SK-N-SH treated with all-trans-retinoic acid at 6 μM for 48 hours (cell line): ENCODE data around the gene CENPF.

ENCODE experiments used
- ARNTL ChIP-seq: fragments of 450-650 bp; formaldehyde crosslinking; IDR thresholded peaks from 2 replicates; pipeline ENCODE4 v1.5.0; 2020; ENCODE audit warnings: low read depth, mild to moderate bottlenecking, moderate library complexity, borderline replicate concordance
- BACH2 ChIP-seq: fragments of 250-450 bp; sonication (Bioruptor Pico); IDR thresholded peaks from 2 replicates; pipeline ENCODE4 v1.9.0; 2021; ENCODE audit warnings: mild to moderate bottlenecking, borderline replicate concordance
- CSDC2 ChIP-seq: fragments of 250-450 bp; sonication (Bioruptor Pico); IDR thresholded peaks from 2 replicates; pipeline ENCODE4 v1.5.0; 2020; ENCODE audit warnings: mild to moderate bottlenecking, moderate library complexity
- GLIS3 ChIP-seq: fragments of 250-450 bp; sonication (Bioruptor Pico); IDR thresholded peaks from 2 replicates; pipeline ENCODE4 v1.5.0; 2020; ENCODE audit warnings: mild to moderate bottlenecking, moderate library complexity
- PPARA ChIP-seq: fragments of 250-450 bp; sonication (Bioruptor Pico); IDR thresholded peaks from 2 replicates; pipeline ENCODE4 v1.5.0; 2020; ENCODE audit warnings: mild to moderate bottlenecking, borderline replicate concordance
- RARB ChIP-seq: fragments of 250-450 bp; sonication (Bioruptor Pico); IDR thresholded peaks from 2 replicates; pipeline ENCODE4 v1.8.0; 2021; ENCODE audit warnings: mild to moderate bottlenecking, moderate library complexity
- ZFP3 ChIP-seq: fragments of 250-450 bp; sonication (Bioruptor Pico); IDR thresholded peaks from 2 replicates; pipeline ENCODE4 v1.5.0; 2020; ENCODE audit warnings: mild to moderate bottlenecking, moderate library complexity
- ZFP30 ChIP-seq: fragments of 450-650 bp; formaldehyde crosslinking; IDR thresholded peaks from 2 replicates; pipeline ENCODE4 v1.5.0; 2022; ENCODE audit warnings: mild to moderate bottlenecking, moderate library complexity
- TF ChIP-seq, protein P1 (sequence below): fragments of 250-450 bp; sonication (Bioruptor Pico); IDR thresholded peaks from 2 replicates; pipeline ENCODE4 v1.8.0; 2020; ENCODE audit warnings: mild to moderate bottlenecking, moderate library complexity, borderline replicate concordance
- TF ChIP-seq, protein P2 (sequence below): fragments of 250-450 bp; sonication (Bioruptor Pico); IDR thresholded peaks from 2 replicates; pipeline ENCODE4 v1.5.0; 2020; ENCODE audit warnings: mild to moderate bottlenecking, moderate library complexity
- TF ChIP-seq, protein P3 (sequence below): fragments of 250-450 bp; sonication (Bioruptor Pico); IDR thresholded peaks from 2 replicates; pipeline ENCODE4 v1.8.0; 2021; ENCODE audit warnings: low read depth, mild to moderate bottlenecking, moderate library complexity, borderline replicate concordance
- TF ChIP-seq, protein P4 (sequence below): fragments of 250-450 bp; sonication (Bioruptor Pico); IDR thresholded peaks from 2 replicates; pipeline ENCODE4 v1.5.1; 2021; ENCODE audit warnings: mild to moderate bottlenecking, moderate library complexity

DNA sequence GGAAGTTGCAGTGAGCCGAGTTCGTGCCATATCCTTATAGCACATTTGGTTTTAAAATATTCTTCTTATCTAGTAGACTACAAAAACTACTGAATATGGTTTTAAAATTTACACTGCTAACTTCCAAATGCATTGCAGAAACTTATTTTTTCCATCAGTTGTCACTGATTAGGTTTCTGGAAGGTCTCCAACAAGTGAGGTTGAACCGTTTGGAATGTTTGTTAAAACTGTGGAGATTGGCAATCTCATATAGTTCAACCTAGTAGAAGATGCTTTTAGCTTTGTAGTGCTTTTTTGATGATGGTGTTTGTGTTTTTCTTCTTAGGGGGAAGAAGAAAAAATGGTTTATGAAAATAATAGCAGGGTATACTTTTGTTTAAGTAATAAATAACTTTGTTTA lies 12.9 kb downstream of the CENPF start:
- TF ChIP-seq ZFP30 (CRISPR knock-in tag) (no peak), ARNTL (CRISPR knock-in tag) (no peak), CSDC2 (CRISPR knock-in tag) (no peak), GLIS3 (CRISPR knock-in tag) (no peak), PPARA (CRISPR knock-in tag) (no peak), ZFP3 (CRISPR knock-in tag) (no peak), RARB (CRISPR knock-in tag) (no peak), BACH2 (CRISPR knock-in tag) (no peak)
- TF ChIP-seq, protein P1, sequence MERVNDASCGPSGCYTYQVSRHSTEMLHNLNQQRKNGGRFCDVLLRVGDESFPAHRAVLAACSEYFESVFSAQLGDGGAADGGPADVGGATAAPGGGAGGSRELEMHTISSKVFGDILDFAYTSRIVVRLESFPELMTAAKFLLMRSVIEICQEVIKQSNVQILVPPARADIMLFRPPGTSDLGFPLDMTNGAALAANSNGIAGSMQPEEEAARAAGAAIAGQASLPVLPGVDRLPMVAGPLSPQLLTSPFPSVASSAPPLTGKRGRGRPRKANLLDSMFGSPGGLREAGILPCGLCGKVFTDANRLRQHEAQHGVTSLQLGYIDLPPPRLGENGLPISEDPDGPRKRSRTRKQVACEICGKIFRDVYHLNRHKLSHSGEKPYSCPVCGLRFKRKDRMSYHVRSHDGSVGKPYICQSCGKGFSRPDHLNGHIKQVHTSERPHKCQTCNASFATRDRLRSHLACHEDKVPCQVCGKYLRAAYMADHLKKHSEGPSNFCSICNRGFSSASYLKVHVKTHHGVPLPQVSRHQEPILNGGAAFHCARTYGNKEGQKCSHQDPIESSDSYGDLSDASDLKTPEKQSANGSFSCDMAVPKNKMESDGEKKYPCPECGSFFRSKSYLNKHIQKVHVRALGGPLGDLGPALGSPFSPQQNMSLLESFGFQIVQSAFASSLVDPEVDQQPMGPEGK (CRISPR knock-in tag) = no peak
- TF ChIP-seq, protein P2, sequence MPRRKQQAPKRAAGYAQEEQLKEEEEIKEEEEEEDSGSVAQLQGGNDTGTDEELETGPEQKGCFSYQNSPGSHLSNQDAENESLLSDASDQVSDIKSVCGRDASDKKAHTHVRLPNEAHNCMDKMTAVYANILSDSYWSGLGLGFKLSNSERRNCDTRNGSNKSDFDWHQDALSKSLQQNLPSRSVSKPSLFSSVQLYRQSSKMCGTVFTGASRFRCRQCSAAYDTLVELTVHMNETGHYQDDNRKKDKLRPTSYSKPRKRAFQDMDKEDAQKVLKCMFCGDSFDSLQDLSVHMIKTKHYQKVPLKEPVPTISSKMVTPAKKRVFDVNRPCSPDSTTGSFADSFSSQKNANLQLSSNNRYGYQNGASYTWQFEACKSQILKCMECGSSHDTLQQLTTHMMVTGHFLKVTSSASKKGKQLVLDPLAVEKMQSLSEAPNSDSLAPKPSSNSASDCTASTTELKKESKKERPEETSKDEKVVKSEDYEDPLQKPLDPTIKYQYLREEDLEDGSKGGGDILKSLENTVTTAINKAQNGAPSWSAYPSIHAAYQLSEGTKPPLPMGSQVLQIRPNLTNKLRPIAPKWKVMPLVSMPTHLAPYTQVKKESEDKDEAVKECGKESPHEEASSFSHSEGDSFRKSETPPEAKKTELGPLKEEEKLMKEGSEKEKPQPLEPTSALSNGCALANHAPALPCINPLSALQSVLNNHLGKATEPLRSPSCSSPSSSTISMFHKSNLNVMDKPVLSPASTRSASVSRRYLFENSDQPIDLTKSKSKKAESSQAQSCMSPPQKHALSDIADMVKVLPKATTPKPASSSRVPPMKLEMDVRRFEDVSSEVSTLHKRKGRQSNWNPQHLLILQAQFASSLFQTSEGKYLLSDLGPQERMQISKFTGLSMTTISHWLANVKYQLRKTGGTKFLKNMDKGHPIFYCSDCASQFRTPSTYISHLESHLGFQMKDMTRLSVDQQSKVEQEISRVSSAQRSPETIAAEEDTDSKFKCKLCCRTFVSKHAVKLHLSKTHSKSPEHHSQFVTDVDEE (CRISPR knock-in tag) = no peak
- TF ChIP-seq, protein P3, sequence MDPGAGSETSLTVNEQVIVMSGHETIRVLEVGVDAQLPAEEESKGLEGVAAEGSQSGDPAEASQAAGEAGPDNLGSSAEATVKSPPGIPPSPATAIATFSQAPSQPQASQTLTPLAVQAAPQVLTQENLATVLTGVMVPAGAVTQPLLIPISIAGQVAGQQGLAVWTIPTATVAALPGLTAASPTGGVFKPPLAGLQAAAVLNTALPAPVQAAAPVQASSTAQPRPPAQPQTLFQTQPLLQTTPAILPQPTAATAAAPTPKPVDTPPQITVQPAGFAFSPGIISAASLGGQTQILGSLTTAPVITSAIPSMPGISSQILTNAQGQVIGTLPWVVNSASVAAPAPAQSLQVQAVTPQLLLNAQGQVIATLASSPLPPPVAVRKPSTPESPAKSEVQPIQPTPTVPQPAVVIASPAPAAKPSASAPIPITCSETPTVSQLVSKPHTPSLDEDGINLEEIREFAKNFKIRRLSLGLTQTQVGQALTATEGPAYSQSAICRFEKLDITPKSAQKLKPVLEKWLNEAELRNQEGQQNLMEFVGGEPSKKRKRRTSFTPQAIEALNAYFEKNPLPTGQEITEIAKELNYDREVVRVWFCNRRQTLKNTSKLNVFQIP (CRISPR knock-in tag) = no peak
- TF ChIP-seq, protein P4, sequence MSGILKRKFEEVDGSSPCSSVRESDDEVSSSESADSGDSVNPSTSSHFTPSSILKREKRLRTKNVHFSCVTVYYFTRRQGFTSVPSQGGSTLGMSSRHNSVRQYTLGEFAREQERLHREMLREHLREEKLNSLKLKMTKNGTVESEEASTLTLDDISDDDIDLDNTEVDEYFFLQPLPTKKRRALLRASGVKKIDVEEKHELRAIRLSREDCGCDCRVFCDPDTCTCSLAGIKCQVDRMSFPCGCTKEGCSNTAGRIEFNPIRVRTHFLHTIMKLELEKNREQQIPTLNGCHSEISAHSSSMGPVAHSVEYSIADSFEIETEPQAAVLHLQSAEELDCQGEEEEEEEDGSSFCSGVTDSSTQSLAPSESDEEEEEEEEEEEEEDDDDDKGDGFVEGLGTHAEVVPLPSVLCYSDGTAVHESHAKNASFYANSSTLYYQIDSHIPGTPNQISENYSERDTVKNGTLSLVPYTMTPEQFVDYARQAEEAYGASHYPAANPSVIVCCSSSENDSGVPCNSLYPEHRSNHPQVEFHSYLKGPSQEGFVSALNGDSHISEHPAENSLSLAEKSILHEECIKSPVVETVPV (CRISPR knock-in tag) = no peak
